OCI-LY7 (cell line): ENCODE data around the gene FEV. TPM values are rescaled to one million over a fixed set of nuclear protein-coding genes. Genes with fewer than 3 reads are reported as not detected.

Experiments
- BruUV-seq: library from RNA; stranded (reverse); fragments of 400-500 nt; replicated peaks from 2 replicates; lab custom pipeline; 2021; lab: Mats Ljungman, UMichigan
- CTCF ChIA-PET: fragments of 300-600 bp; sonication (Branson Sonifier 250); formaldehyde crosslinking; loops from one replicate; lab custom pipeline; 2022; ENCODE audit warnings: antibody characterized with exemption; ENCODE audit not compliant: unreplicated experiment; lab: Charles Lee
- POLR2A ChIA-PET: fragments of 300-600 bp; sonication (Branson Sonifier 250); formaldehyde crosslinking; loops from one replicate; lab custom pipeline; 2022; ENCODE audit warnings: antibody characterized with exemption; lab: Charles Lee
- DNase-seq: peaks from one replicate; pipeline ENCODE4 v3.0.0-alpha.2; 2015; ENCODE audit warnings: low spot score
- H2AFZ ChIP-seq: fragments of 200-600 bp; sonication (generic), shearing (Covaris generic); 2 replicates; pipeline ENCODE4 v1.6.1; 2014; ENCODE audit warnings: mild to moderate bottlenecking, antibody characterized with exemption, low read length, moderate library complexity
- H3K27ac ChIP-seq: fragments of 200-600 bp; sonication (generic); 2 replicates; pipeline ENCODE4 v1.5.1; 2014; ENCODE audit warnings: mixed run types, low read depth, mild to moderate bottlenecking, moderate library complexity, low read length, inconsistent platforms; ENCODE audit not compliant: poor library complexity, severe bottlenecking
- H3K36me3 ChIP-seq: fragments of 200-600 bp; sonication (generic); 2 replicates; pipeline ENCODE4 v1.6.1; 2014; ENCODE audit warnings: mild to moderate bottlenecking, antibody characterized with exemption, low read length, moderate library complexity, mixed read lengths; ENCODE audit not compliant: insufficient read depth
- H3K4me1 ChIP-seq: fragments of 200-600 bp; sonication (generic); 2 replicates; pipeline ENCODE4 v1.5.1; 2014; ENCODE audit warnings: mild to moderate bottlenecking, low read length; ENCODE audit not compliant: insufficient read depth, poor library complexity, severe bottlenecking
- H3K4me2 ChIP-seq: fragments of 200-600 bp; sonication (generic); 2 replicates; pipeline ENCODE4 v1.6.1; 2014; ENCODE audit warnings: mild to moderate bottlenecking, low read length
- H3K4me3 ChIP-seq: fragments of 200-600 bp; sonication (generic); 2 replicates; pipeline ENCODE4 v1.5.1; 2014; ENCODE audit warnings: mild to moderate bottlenecking, low read depth, low read length; ENCODE audit not compliant: poor library complexity, severe bottlenecking
- H3K79me2 ChIP-seq: fragments of 200-600 bp; sonication (generic); 2 replicates; pipeline ENCODE4 v1.6.1; 2016; ENCODE audit warnings: low read depth, mild to moderate bottlenecking, low read length, moderate library complexity, mixed read lengths; ENCODE audit not compliant: insufficient read depth
- H3K9me2 ChIP-seq: fragments of 200-600 bp; sonication (generic); 2 replicates; pipeline ENCODE4 v1.6.1; 2016; ENCODE audit warnings: mild to moderate bottlenecking, low read length, mixed read lengths; ENCODE audit not compliant: insufficient read depth
- H3K9me3 ChIP-seq: fragments of 200-600 bp; sonication (generic); 2 replicates; pipeline ENCODE4 v1.6.1; 2014; ENCODE audit warnings: mild to moderate bottlenecking, mixed run types, low read length, mixed read lengths
- H4K20me1 ChIP-seq: fragments of 200-600 bp; sonication (generic); 2 replicates; pipeline ENCODE4 v1.6.1; 2014; ENCODE audit warnings: mild to moderate bottlenecking, antibody characterized with exemption, low read length, moderate library complexity, mixed read lengths; ENCODE audit not compliant: insufficient read depth
- EZH2phosphoT487 ChIP-seq: fragments of 200-600 bp; sonication (generic); IDR thresholded peaks from 2 replicates; pipeline ENCODE4 v1.6.1; 2018; ENCODE audit warnings: low read depth, borderline replicate concordance, mild to moderate bottlenecking, mixed run types, antibody characterized with exemption, low read length, moderate library complexity, mixed read lengths
- intact Hi-C: fragments of 100-400 bp; cut with micrococcal nuclease; formaldehyde crosslinking; loops from one replicate; pipeline ENCODE4 v1.10.0; 2022; ENCODE audit not compliant: unreplicated experiment
- total RNA-seq, 2 experiments: library from RNA; depleted of rRNA in 1 of 2; stranded (reverse); fragments of >200 nt in 1 of 2; shearing (Covaris generic) in 1 of 2; gene quantifications; 2 replicates each; pipeline ENCODE4 v1.2.3, GENCODE V29; 2014 to 2022
- TF ChIP-seq, protein P1 (sequence below): fragments of 200-600 bp; sonication (generic); conservative IDR thresholded peaks from 2 replicates; pipeline ENCODE4 v1.5.1; 2014; ENCODE audit warnings: mild to moderate bottlenecking, antibody characterized with exemption, low read length, moderate library complexity, mixed read lengths

The FEV gene
- total RNA-seq, 2 experiments from 2014 or later = not detected

DNA sequence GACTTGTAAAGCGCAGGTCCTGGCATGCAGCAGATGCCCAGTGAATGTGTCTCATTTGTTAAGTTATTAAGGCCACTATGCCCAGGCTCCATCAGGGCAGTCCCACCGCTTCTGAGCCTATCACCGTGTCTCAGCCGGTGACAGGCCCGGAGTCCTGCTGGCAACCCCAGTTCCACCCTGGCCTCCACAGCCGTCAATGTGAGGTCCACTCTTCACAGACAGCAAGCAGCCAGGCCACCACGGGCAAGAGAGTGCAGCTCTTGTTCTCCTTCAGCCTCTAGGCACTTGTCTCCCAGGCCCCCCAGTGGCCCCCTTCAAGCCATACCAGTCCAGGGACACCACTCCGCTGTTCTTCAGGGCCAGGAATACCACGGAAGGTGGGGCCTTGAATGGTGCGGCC, 33.7 kb upstream of the FEV start:
- H2AFZ ChIP-seq = no peak overlapping the region
- no peaks in the 10 kb centered on the region for H3K9me3 ChIP-seq
- DNase-seq = no peak
- no peaks in the 10 kb centered on the region for H3K9me2 ChIP-seq
- no TSS peak for BruUV-seq
- no peaks in the 10 kb centered on the region for H4K20me1 ChIP-seq
- no peak for TF ChIP-seq EZH2phosphoT487
- TF ChIP-seq, protein P1, sequence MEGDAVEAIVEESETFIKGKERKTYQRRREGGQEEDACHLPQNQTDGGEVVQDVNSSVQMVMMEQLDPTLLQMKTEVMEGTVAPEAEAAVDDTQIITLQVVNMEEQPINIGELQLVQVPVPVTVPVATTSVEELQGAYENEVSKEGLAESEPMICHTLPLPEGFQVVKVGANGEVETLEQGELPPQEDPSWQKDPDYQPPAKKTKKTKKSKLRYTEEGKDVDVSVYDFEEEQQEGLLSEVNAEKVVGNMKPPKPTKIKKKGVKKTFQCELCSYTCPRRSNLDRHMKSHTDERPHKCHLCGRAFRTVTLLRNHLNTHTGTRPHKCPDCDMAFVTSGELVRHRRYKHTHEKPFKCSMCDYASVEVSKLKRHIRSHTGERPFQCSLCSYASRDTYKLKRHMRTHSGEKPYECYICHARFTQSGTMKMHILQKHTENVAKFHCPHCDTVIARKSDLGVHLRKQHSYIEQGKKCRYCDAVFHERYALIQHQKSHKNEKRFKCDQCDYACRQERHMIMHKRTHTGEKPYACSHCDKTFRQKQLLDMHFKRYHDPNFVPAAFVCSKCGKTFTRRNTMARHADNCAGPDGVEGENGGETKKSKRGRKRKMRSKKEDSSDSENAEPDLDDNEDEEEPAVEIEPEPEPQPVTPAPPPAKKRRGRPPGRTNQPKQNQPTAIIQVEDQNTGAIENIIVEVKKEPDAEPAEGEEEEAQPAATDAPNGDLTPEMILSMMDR = no peak
- CTCF ChIA-PET = no interaction called here
- POLR2A ChIA-PET = no interaction called here
- no peak overlapping the region for H3K4me3 ChIP-seq
- H3K27ac ChIP-seq = no peak overlapping the region
- intact Hi-C loops = no loop called here
- no peaks in the 10 kb centered on the region for H3K4me1 ChIP-seq
- no peaks in the 10 kb centered on the region for H3K36me3 ChIP-seq
- H3K79me2 ChIP-seq = no peaks in the 10 kb centered on the region
- H3K4me2 ChIP-seq = no peak overlapping the region

DNA sequence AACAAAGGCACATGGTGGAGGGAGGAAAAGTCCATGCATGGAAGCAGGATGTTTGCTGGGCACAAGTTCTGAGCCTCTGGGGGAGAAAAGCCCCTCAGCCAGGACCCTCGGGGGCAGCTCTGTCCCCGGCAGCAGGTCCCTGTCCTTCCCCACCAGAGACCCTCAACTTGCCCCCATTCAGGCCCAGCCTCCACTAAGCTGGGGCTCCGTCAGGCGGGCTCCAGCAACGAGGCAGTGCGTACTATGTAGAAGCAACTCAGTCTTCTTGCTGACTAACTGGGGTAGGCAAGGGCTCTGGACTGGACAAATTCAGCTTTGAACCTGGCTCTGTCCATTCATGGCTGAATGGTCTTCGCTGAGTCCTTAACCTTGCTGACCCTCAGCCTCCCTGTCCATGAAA, 33.3 kb upstream of the FEV start:
- intact Hi-C loops = no loop called here
- Histone ChIP-seq H3K4me1 (no peaks in the 10 kb centered on the region), H4K20me1 (no peaks in the 10 kb centered on the region), H2AFZ (no peak overlapping the region), H3K36me3 (no peaks in the 10 kb centered on the region), H3K9me3 (no peaks in the 10 kb centered on the region), H3K4me3 (no peak overlapping the region), H3K79me2 (no peaks in the 10 kb centered on the region), H3K4me2 (no peak overlapping the region), H3K27ac (no peak overlapping the region), H3K9me2 (no peaks in the 10 kb centered on the region)
- BruUV-seq = no TSS peak
- TF ChIP-seq, protein P1 = no peak
- ChIA-PET POLR2A (no interaction called here), CTCF (no interaction called here)
- DNase-seq = no peak

DNA sequence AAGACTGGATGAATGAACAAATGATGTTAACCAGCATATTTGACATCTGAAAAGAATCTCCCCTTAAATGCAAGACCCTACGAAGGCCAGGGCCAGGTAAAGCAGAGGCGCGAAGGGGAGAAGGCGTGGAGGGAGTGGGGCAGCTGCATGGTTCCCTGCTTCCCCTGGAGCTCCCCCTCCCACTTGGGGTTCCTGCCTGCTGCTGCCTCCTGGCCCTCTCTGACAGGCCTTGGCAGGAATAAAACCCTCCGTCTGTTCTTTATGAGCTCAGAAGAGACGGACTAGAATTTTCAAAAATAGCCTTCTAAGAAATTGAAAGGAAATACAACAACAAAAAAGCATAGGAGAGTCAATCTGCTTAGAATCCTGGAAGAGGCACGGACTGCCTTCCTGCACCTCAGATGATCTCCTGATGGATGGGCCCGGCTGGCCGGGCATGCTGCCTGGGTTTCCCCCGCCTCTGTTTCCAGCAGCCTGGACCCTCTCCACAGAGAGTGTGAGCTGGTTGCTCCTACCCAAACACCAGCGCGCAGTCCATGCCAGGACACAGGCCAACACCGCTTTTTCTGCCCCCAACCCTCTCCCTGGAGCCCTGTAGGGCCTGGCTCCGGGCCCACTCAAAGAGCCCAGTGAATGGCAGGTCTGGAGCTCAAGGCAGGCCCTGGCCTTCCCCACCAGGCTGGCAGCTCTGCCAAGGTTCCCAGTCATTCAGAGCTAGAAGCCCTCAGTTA, 32.4 kb upstream of the FEV start:
- no peaks in the 10 kb centered on the region for H3K79me2 ChIP-seq
- H3K4me2 ChIP-seq = no peak overlapping the region
- CTCF ChIA-PET = no interaction called here
- DNase-seq = no peak
- no peak overlapping the region for H3K27ac ChIP-seq
- H2AFZ ChIP-seq = no peak overlapping the region
- H3K4me1 ChIP-seq = no peaks in the 10 kb centered on the region
- no peaks in the 10 kb centered on the region for H3K9me3 ChIP-seq
- no peak overlapping the region for H3K4me3 ChIP-seq
- H3K9me2 ChIP-seq = no peaks in the 10 kb centered on the region
- BruUV-seq = no TSS peak
- no peaks in the 10 kb centered on the region for H4K20me1 ChIP-seq
- intact Hi-C loops = no loop called here
- TF ChIP-seq, protein P1 = no peak
- TF ChIP-seq EZH2phosphoT487 = no peak
- POLR2A ChIA-PET = no interaction called here
- H3K36me3 ChIP-seq = no peaks in the 10 kb centered on the region
